GM19467 (cell line): ENCODE results near the gene AMBRA1.

Source experiments
- ATAC-seq: cut with Tn5 transposase; IDR thresholded peaks from one replicate; pipeline ENCODE4 v1.9.1; 2021; ENCODE audit warnings: mild to moderate bottlenecking, moderate library complexity; ENCODE audit not compliant: unreplicated experiment

The AMBRA1 gene

GRCh38 chr11:46477136-46477535 lies 116.7 kb downstream of the AMBRA1 start:
- no peak for ATAC-seq

- ATAC-seq, result no peak
Measured at GRCh38 chr11:46475926-46476545, 117.8 kb downstream of the AMBRA1 start.

- no peak for ATAC-seq
Measured at GRCh38 chr11:46475051-46475925, 118.5 kb downstream of the AMBRA1 start.

GRCh38 chr11:46472662-46472994 lies 121.2 kb downstream of the AMBRA1 start:
- ATAC-seq, result no peak

GRCh38 chr11:46471943-46472661 lies 121.7 kb downstream of the AMBRA1 start:
- no peak for ATAC-seq

- no peak for ATAC-seq
Measured at GRCh38 chr11:46469926-46470325, 123.9 kb downstream of the AMBRA1 start.

GRCh38 chr11:46465683-46466082 lies 128.1 kb downstream of the AMBRA1 start:
- no peak for ATAC-seq

- no peak for ATAC-seq
Measured at GRCh38 chr11:46463701-46464421, 130.0 kb downstream of the AMBRA1 start.

GRCh38 chr11:46461461-46461927 lies 132.3 kb downstream of the AMBRA1 start:
- ATAC-seq, result no peak

- ATAC-seq, result no peak
Measured at GRCh38 chr11:46458491-46458890, 135.3 kb downstream of the AMBRA1 start.

GRCh38 chr11:46457659-46458424 lies 136.0 kb downstream of the AMBRA1 start:
- ATAC-seq, result no peak

GRCh38 chr11:46457021-46457420 lies 136.8 kb downstream of the AMBRA1 start:
- ATAC-seq, result no peak

- ATAC-seq, result no peak
Measured at GRCh38 chr11:46456269-46457001, 137.4 kb downstream of the AMBRA1 start.

GRCh38 chr11:46455834-46456233 lies 138.0 kb downstream of the AMBRA1 start:
- no peak for ATAC-seq

- ATAC-seq, result no peak
Measured at GRCh38 chr11:46452918-46453517, 140.8 kb downstream of the AMBRA1 start.

GRCh38 chr11:46451759-46452158 lies 142.1 kb downstream of the AMBRA1 start:
- no peak for ATAC-seq

- ATAC-seq, result no peak
Measured at GRCh38 chr11:46450846-46451477, 142.9 kb downstream of the AMBRA1 start.

- no peak for ATAC-seq
Measured at GRCh38 chr11:46447544-46447943, 146.3 kb downstream of the AMBRA1 start.
